CD4-positive, alpha-beta T cell treated with Interleukin-15 for 4 hours (primary cell): Measurements from ENCODE around the gene CCDC127.
"Not testable (repeated sequence)": the region's sequence is repeated elsewhere in the genome, so short reads cannot be mapped to it uniquely, and the experiment has no call there.

ENCODE experiments used
- DNase-seq: peaks from one replicate; pipeline ENCODE4 v3.0.0-alpha.2; 2020; ENCODE audit warnings: low spot score

Gene CCDC127, protein sequence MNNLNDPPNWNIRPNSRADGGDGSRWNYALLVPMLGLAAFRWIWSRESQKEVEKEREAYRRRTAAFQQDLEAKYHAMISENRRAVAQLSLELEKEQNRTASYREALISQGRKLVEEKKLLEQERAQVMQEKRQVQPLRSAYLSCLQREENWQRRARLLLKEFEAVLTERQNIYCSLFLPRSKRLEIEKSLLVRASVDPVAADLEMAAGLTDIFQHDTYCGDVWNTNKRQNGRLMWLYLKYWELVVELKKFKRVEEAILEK

DNA sequence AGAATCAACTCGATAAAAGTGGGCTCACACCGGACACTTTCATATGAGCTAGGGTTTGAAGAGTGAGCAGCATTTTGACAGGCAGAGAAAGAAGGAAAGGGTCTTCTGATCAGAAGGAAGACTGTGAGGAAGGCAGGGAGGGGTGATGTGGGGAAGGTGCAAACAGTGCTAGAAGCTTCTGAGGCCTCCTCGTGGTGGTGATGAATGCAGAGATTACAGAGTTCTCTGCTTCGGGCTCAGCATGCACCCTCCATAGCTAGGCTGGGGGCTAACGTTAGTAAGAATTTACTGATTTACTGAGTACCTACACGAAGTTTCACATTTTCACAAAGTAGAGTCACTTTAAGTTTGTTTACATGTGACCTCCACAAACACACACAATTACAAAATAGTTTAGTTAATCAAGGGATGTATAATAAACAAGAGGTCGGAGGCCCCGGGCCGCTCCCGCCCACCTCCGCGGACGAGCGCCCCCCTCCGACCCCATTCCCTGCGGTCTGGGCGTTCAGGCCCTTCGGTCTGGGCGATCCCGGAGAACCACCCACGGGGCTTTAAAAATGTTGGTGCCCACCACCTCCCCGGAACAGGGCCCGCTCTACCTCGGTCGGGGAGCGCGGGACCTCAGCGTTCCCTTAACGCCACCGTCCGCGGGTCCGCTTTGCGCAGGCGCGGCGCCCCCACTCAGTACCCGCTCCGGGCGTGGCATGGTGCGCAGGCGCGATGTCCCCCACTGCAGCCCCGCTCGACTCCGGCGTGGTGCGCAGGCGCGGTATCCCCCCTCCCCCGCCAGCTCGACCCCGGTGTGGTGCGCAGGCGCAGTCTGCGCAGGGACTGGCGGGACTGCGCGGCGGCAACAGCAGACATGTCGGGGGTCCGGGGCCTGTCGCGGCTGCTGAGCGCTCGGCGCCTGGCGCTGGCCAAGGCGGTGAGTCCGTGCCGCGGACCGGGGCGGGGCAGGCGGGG, at the start of gene CCDC127, which contains the start of gene SDHA:
Gene CCDC127, minus strand, starts transcription at position 660 of the 963 bp plus-strand sequence. CDS start 1,304 bp downstream, outside the sequence.
Gene SDHA, plus strand, starts transcription at position 827 of the 963 bp plus-strand sequence. Its CDS starts 36 bp downstream, at position 863.
- DNase-seq = peak; percentile 96

DNA sequence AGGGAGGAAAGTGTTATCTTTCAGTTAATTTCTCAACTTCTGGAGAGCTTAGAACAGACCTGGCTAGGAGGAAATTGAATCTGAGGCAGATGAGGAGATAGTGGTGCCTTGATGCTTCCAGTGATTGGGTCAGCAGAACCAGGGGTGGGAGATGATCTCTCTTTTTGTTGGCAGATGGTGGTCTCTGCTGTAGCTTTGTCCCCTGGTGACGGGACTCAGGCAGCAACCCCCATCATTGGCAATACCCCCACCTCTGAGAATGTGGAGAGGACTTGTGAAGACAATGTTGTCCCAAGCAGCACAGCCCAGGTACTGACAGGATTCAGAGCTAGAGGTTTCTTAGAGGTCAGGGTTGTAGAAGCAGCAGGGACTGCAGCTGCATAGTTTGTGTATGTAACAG, 49.8 kb upstream of the CCDC127 start:
- no peak for DNase-seq

DNA sequence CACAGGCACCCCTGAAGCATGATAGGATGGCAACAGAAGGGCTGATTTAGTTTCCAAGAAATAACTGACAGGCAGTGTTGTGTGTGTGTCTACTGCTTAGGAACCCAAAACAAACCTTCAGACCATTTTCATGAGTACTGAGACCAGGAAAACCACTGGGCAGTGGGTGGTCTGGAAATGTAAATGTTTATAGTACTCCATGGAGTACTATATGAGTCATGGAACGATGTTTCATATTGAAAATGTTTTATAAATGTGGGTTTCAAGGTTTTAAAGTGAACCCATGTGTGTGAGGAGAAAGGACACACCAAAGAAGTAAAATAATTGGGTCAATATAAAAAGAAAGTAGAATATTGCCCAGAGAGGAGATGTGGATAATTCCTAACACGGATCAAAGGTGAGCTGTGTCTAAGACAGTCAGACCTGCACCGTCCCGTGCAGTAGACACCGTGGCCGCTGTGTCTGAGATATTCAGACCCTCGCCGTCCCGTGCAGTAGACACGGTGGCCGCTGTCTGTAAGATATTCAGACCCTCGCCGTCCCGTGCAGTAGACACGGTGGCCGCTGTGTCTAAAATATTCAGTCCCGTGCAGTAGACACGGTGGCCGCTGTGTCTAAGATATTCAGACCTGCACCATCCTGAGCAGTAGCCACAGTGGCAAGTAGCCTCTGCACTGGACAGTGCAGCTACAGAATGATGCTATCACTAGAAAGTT, 48.5 kb upstream of the CCDC127 start:
- not testable (repeated sequence) for DNase-seq

DNA sequence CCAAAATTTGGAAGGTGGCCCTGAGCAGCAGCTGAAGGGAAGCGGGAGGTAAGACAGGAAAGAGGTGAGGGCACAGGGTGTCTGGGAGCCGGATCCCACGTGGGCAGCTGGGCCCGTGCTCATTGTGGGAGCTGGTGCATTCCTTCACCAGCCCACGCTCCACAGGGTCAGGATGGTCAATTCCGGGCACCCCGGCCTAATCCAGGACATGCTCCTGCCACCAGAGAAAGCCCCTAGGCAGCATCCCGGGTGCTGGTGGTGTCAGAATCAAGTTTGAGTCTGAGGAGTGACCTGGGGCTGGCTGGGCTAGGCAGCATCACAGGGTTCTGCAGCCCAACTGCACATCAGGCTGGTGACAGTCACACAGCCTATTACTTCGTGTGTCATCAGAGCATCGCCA, 46.4 kb upstream of the CCDC127 start:
- DNase-seq = no peak

DNA sequence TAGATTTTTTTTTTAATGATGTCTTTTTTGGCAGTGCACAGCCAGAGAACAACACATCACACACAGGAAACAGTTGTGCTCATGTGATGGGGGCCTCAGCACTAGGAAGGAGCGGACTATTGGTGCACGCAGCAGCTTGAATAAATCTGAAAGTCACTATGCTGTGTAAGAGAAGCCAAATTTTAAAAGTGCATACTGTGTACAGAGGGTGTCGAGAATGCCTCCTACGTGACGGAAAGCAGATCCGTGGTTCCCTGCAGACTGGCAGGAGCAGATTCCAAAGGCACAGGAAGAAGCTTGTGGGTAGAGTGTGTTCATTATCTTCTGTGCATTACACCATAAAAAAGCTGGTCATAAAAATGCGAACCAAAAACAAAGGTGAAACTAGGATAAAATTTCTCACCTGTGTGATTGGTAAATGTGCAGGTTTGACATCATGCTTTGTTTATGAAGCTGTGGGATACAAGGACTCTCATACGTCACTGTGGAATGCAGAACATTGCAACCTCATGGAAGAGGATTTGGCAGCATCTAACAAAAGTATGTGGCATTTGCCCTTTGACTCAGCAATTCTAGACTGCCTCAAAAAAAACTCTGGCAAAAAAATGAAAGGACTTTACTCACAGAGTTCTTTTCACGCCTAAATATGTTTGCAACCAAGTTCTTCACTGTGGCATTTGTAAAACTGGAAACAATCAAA, 45.5 kb upstream of the CCDC127 start:
- DNase-seq = not testable (repeated sequence)

DNA sequence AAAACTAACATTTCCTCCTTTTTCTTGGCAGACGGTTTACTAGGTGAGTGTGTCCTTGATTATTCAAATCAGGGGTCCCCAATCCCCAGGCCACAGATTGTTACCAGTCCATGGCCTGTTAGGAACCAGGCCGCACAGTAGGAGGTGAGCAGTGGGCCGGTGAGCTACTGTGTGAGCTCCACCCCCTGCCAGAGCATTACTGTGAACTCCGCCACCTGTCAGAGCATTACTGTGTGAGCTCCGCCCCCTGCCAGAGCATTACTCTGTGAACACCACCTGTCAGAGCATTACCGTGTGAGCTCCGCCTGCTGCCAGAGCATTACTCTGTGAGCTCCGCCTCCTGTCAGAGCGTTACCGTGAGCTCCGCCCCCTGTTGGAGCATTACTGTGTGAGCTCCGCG, 39.2 kb upstream of the CCDC127 start:
- DNase-seq = no peak

DNA sequence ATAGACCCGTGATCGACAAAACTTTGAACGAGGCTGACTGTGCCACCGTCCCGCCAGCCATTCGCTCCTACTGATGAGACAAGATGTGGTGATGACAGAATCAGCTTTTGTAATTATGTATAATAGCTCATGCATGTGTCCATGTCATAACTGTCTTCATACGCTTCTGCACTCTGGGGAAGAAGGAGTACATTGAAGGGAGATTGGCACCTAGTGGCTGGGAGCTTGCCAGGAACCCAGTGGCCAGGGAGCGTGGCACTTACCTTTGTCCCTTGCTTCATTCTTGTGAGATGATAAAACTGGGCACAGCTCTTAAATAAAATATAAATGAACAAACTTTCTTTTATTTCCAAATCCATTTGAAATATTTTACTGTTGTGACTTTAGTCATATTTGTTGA, 38.4 kb upstream of the CCDC127 start:
- not testable (repeated sequence) for DNase-seq

DNA sequence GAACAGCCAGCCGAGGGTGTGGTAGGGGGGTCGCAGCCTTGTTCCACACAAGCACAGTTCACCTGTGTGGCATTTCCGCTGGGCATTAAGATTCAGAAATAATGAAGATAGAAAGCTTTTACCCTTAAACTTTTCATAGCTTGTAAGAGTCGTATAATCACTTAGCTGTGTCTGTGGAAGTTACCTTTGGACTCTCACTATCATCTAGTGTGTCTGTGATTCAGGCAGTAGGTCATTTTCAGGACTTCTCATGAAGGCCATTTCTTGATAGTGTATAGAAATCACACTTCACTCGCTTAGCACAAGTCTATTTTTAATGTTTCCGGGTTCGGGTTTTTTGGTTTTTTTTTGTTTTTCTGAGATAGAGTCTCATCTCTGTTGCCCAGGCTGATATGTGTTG, 37.2 kb upstream of the CCDC127 start:
- DNase-seq = not testable (repeated sequence)

DNA sequence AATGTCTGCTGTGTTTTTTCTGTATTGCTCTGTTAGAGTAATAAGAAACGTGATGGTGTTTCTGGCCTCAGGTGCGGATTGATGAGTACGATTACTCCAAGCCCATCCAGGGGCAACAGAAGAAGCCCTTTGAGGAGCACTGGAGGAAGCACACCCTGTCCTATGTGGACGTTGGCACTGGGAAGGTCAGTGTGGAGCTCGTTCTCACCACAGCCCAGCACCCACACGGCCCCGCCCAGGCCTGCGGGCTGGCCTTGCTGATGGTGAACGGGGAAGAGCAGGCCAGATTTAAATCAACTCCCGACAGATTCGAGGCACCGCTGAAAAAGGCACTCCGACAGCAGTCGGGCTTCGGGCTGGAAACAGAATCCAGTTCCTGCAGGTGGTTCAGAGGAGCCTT, 36.4 kb upstream of the CCDC127 start:
- DNase-seq = not testable (repeated sequence)

DNA sequence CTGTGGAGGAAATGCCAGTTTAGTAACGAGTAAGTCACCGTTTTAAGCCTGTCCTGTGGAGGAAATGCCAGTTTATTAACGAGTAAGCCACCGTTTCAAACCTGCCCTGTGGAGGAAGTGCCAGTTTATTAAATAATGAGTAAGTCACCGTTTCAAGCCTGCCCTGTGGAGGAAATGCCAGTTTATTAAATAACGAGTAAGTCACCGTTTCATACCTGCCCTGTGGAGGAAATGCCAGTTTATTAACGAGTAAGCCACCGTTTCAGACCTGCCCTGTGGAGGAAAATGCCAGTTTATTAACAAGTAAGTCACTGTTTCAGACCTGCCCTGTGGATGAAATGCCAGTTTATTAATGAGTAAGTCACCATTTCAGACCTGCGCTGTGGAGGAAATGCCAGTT, 34.6 kb upstream of the CCDC127 start:
- DNase-seq = no peak

DNA sequence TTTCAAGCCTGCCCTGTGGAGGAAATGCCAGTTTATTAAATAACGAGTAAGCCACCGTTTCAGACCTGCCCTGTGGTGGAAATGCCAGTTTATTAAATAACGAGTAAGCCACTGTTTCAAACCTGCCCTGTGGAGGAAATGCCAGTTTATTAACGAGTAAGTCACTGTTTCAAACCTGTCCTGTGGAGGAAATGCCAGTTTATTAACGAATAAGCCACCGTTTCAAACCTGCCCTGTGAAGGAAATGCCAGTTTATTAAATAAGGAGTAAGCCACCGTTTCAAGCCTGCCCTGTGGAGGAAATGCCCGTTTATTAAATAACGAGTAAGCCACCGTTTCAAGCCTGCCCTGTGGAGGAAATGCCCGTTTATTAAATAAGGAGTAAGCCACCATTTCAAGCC, 34.0 kb upstream of the CCDC127 start:
- DNase-seq = not testable (repeated sequence)

DNA sequence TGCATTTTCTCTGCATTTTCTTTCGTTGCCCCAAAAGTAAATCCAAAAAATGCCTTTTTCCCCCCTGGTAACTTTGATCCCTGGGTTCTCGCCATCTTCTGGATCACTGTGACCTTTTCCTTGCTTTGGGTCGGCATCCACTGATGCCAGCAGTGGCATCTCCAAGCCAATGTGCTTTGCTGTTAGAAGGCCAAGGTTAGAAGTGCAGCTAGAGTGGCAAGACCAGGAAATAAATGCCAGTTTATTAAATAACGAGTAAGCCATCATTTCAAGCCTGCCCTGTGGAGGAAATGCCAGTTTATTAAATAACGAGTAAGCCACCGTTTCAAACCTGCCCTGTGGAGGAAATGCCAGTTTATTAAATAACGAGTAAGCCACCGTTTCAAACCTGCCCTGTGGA, 33.6 kb upstream of the CCDC127 start:
- not testable (repeated sequence) for DNase-seq

DNA sequence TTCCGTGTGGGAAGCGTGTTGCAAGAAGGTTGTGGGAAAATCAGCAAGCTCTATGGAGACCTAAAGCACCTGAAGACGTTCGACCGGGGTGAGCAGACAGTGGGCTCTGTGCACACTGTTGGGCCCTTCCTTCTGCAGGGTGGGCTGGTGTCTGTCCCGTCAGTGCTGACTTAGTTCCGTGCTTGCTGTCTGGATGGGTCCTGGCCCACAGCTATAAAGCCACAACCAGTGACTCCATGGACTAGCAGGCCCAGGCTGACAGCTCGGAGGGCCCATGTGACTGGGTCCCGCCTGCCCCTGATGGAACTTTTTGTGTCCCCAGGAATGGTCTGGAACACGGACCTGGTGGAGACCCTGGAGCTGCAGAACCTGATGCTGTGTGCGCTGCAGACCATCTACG, 33.1 kb upstream of the CCDC127 start:
- DNase-seq = not testable (repeated sequence)

DNA sequence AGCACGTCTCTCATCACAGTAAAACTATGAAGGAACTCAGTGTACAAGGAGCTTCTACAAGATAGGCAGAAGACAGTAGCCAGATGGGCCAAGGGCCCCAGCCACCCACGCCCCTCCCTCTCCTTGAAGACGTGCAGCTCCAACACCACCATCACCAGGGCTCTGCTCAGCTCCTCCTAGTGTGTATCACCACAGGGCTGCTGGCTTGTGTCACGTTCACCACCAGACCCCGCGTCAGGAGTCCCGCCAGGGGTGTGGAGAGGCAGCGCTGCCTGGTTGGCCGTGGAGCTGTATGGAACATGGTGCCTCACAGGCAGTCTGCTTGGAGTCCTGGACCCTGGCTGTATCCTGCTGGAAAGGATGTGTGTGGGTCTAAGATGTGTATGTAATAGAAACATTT, 32.4 kb upstream of the CCDC127 start:
- DNase-seq = not testable (repeated sequence)

DNA sequence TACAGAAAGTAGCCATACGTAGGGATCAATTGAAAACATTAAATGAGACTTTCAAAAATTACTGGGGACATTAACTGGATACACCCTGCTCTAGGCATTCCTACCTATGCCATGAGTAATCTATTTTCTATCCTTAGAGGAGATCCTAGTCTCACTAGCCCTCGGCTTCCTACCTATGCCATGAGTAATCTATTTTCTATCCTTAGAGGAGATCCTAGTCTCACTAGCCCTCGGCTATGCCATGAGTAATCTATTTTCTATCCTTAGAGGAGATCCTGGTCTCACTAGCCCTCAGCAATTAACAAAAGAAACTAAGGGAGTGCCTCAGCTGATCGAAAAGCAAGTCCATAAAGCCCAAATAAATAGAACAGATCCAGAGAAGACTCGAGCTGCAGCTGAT, 27.8 kb upstream of the CCDC127 start:
- not testable (repeated sequence) for DNase-seq

DNA sequence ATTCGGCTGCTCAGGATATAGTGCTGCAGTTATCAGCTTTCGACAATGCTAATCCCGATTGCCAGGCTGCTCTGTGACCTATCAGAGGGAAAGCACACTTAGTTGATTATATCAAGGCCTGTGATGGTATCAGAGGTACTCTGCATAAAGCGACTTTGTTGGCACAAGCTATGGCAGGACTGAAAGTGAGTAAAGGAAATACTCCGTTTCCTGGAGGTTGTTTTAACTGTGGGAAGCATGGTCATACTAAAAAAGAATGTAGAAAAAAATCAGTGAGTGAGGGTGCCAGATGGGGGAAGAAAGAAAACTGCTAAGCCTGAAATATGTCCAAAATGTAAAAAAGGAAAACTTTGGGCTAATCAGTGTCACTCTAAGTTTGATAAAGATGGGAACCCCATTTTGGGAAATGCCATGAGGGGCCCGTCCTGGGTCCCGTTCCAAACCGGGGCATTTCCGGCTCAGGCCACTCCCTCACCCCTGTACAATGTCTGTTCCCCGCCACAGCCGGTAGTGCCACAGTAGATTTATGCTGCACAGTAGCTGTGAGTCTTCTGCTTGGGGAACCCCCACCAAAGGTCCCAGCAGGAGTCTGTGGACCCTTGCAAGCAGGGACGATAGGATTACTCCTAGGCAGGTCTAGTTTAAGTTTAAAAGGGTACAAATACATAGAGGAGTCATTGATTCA, 25.9 kb upstream of the CCDC127 start:
- not testable (repeated sequence) for DNase-seq

DNA sequence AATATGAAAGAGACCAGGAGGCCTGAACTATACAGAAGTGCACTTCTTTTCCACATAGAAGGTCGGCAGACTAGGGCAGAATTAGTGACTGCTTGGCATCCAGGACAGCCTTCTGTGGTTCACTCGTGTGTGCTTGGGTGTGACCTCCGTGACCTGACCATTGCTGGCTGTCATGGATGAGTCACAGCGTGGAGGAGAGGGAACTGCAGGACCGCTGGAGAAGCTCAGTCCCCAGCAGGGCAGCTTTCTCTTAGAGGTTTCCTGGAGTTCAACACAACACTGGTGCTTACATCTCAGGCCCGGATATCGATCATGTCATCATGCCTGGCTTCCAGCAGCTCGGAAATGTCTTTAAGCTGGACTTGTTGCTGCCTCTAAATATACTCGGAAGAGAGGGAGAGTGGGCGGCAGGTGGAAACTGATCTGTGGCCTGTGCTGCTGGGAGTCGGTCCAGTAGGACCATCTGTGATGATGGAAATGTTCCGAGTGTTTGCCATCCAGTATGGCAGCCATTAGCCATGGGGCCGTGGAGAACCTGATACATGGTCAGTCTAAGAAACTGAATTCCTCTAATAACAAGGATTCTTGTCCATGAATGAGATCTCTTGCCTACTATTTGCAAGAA, 23.2 kb upstream of the CCDC127 start:
- DNase-seq = not testable (repeated sequence)

DNA sequence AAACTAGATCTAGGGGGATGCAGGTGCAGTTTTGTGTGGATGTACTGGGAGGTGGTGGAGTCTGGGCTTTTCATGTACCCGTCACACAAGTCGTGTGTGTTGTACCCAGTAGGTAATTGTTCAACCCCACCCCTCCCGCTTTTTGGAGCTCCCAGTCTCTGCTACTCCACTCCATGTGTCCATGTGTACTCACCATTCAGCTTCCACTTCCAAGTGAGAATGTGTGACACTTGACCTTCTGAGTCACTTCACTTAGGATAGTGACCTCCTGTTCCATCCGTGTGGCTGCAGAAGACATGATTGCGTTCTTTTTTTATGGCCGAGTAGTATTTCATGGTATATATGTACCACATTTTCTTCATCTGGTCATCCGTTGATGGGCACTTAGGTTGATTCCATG, 22.6 kb upstream of the CCDC127 start:
- DNase-seq = not testable (repeated sequence)

DNA sequence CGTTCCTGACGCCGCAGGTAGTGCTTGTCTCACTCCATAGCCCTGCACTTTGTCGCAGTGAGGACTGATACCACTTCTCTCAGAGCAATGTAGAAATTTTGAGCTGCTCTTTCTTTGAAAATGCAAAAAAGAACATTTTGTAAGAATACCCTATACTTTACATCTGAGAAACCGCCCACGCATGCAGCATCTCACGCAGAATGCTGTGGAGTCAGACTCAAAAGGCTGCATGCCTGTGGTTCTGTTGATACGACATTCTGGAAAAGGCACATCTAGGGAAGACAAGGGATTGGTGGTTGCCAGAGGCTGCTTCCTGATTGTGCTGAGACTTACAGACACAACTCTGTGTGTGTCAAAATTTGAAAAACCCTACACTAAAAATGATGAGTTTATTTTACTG, 20.0 kb upstream of the CCDC127 start:
- not testable (repeated sequence) for DNase-seq

DNA sequence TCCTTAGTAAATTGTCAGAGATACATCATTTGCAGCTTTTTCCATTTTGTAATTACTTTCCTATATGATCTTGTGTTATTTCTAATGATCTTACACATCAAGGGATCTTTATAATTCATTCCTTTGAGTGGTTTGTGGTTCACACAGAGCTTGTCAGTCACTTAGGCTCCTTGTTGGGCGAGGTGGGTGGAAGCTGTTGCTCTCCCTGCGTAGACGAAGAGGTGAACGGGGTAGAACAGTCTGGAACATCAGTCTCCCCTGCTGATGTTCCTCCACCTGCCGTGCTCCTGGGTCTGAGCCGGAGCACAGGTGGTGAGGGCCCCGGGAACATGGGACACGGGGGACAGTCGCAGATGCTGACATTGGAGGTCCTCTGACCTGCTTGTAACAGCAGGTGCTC, 17.6 kb upstream of the CCDC127 start:
- not testable (repeated sequence) for DNase-seq

DNA sequence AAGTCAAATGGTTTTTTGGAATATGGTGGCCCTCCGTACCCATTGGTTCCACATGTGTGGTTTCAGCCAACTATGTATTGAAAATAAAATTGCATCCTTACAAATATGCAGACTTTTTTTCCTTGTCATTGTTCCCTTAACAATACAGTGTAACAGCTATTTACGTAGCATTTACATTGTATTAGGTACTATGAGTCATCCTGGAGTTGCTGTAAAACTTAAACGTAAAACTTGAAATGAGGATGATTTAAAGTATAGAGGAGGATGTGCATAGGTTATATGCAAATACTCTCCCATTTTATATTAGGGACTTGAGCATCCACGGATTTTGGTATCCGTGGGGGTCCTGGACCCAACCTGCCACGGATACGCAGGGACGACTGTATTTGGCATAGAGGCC, 16.5 kb upstream of the CCDC127 start:
- no peak for DNase-seq
